HG03457 (cell line): ENCODE measurements around the gene DCHS2.
"Not testable (repeated sequence)": the region's sequence is repeated elsewhere in the genome, so short reads cannot be mapped to it uniquely, and the experiment has no call there.

Source experiments
- ATAC-seq: cut with Tn5 transposase; IDR thresholded peaks from one replicate; pipeline ENCODE4 v1.9.1; 2021; ENCODE audit warnings: moderate number of reproducible peaks; ENCODE audit not compliant: unreplicated experiment

The DCHS2 gene

DNA sequence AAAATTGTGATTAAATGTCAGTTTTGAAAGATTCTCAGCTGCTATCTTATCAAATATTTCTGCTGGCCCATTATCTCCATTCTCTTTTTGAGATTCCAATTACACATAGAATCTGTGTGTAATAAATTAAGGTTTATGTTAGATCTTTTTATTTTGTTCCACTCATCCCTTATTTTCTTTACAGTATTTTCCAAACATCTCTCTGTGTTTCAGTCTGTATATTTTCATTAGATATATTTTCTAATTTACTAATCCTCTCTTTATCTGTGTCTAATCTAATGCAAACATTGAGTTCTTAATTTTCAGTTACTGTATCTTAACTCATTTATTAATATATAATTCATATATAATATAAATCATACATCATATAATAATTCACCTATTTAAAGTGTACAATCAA, 268.7 kb downstream of the DCHS2 start:
- ATAC-seq = no peak

DNA sequence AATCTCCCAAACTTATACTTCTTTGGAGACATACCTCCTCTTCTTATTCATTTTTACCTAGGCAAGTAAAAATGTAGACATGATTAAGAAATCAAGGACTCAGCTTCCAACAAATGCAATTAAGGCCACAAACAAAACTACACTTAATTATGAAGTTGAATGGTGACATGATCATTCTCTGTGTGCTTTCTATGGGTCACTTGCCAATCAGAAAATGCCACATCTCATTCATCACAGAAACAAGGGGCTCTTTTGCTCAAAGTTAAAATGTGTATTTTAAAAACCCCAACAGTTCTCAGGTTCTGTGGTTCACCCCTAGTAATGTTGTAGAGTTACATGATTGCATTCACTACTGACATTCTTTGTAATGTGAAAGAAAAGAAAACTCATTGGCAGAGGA, 273.5 kb downstream of the DCHS2 start:
- no peak for ATAC-seq

DNA sequence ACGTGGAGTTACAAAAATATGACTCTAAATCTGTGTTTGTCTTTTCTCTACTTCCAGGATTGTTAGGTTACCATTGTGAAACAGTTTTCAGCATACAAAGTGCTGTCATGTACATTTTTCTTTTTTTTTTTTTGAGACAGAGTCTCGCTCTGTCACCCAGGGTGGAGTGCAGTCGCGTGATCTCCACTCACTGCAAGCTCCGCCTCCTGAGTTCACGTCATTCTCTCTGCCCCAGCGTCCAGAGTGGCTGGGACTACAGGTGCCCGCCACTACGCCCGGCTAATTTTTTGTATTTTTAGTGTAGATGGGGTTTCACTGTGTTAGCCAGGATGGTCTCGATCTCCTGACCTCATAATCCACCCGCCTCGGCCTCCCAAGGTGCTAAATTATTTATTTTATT, 274.2 kb downstream of the DCHS2 start:
- ATAC-seq = not testable (repeated sequence)

DNA sequence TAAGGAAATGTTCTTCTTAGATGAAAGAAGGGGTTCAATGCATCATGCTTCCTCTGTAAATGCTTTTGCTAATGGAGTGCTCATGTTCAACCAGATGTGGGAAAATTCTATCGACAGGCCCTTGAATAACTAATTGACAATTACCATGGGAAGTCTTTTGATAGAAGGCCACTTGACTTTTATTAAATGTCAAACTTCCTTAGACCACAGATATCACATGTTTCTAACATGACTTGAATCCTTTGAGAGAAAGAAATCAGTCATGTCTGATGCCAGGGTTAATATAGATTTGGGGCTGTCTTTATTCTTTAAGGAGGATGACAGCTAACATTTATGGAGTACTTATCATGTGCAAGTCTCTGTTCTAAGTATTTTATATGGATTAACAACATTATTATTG, 280.1 kb downstream of the DCHS2 start:
- ATAC-seq = no peak

DNA sequence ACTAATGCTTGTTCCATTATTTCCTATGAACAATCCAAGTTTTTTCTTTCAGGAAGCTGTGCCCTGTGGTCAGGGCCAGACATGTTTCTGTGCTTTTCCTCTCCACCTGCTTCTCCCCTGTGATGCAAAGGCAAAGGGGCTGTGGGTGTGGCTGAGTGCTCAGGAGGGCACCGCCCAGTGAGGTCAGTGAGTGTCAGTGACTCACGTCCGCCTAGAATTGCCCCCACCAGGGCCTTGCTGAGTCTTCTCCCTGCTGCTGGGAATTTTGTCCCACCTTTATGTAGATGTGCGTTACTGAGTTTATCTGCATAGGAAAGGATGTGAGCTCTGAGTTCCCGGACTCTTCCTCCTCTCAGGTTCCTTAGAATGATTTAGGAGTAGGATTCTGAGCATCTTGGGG, 283.2 kb downstream of the DCHS2 start:
- ATAC-seq = no peak

DNA sequence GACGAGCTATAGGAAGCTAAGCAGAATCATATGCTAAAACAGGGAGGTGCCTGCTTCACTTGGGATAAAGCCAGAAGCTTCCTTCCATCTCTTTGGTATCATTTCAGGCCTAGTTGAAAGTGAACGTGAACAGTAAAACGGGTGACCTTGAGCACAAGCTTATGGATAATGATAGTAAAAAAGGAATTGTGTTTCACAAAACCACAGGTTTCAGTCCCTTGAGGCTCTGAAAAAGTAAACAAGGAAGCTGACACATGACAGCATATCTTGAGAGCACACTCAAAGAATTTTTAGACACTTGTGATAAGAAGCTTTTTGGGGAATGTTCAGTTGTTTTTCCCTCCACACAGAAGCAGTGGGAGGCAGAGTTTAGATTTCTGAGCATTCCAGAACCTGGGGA, 286.1 kb downstream of the DCHS2 start:
- ATAC-seq = no peak

DNA sequence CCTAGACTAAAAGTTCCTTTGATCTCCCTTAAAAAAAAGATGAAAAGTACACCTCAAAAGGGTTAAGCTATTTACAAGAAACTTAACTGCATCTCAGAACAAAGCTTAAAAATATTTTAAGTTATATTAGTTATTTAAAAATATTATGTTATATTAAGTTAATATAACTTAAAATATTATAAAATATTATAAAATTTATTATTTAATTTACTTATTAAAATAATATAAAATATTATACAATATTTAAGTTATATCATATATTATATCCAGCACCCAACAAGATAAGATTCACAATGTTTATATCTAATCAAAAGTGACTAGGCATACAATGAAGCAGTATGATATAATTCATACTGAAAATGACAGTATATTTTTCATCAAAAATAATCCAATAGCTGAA, 296.9 kb downstream of the DCHS2 start:
- ATAC-seq = no peak

DNA sequence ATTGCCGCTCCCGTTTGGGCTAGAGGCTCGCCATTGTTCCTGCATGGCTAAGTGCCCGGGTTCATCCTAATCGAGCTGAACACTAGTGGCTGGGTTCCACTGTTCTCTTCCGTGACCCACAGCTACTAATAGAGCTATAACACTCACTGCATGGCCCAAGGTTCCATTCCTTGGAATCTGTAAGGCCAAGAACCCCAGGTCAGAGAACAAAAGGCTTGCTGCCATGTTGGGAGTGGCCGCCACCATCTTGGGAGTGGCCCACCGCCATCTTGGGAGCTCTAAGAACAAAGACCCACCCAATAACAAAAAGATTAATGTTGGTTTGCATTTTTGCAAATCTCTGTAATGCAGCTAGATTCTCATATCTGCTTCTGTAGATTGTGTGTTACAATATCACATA, 299.0 kb downstream of the DCHS2 start:
- no peak for ATAC-seq

DNA sequence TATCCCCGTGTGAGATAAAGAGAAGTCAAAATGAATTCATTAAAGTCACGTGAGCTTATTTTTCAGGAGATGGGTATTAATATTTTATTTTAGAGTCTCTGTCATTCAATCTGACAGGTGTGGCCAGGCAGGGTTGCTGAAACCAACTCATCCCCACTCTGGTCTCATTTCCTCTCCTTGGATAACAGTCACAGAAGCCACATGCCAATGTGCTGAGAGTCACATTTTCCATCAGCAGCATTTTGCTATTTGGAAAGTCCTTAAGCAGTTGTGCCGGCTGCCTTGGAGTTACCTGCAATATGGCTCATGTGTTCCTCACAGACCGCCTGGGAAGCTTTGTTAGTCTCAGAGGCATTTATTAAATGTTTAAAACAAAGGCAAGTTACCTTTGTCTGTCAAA, 302.3 kb downstream of the DCHS2 start:
- ATAC-seq = no peak

DNA sequence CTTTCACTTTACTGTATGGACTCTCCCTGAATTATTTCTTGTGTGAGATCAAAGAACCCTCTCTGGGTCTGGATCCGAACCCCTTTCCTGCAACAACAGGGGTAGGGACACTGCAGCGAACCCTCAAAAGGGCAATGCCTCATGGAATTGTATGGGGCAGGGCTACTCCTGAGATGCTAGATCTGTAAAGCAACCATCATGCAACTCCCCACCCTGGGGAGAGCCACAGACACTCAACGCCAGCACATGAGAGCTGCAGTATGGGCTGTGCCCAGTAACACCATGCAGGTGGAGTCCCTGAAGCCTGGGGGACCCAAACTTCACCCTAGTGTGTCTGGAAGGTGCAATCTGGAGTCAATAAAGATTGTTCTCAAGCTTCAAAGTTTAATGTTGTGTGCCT, 304.7 kb downstream of the DCHS2 start:
- ATAC-seq = no peak

DNA sequence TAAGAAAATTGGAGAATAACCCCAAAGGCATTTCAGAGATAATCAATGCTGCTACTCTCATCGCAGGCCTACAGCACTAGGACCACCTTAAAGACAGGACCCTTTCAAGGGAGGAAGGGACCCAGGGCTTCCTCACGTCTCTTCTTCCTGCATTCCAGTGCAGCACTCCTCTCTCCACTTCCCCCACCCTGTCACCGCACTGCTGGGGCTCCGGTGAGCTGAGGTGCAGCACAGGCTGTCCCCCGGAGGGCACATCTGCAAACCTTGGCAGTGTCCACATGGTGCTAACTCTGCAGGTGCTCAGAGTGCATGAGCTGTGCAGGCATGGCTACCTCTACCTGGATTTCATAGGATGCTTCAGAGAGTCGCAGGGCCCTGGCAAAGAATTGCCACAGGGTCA, 305.6 kb downstream of the DCHS2 start:
- no peak for ATAC-seq

DNA sequence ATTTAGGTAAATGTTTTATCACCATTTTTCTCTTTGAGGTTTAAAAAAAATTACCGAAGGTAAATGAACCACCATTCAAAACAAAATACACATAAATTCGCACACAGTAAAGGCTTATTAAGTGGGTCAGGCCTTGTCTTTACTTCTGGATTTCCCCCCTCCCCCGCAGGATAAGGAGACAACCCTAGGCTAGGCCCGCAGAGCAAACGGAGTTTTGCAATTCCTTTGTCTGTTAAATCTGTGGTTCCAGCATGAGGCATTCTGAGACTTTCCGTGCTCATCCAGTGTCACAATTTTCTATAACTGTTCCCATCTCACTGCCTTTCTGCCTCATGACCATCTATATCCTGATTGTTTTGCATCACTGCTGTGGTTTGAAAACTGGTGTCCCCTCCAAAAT, 307.4 kb downstream of the DCHS2 start:
- ATAC-seq = no peak

DNA sequence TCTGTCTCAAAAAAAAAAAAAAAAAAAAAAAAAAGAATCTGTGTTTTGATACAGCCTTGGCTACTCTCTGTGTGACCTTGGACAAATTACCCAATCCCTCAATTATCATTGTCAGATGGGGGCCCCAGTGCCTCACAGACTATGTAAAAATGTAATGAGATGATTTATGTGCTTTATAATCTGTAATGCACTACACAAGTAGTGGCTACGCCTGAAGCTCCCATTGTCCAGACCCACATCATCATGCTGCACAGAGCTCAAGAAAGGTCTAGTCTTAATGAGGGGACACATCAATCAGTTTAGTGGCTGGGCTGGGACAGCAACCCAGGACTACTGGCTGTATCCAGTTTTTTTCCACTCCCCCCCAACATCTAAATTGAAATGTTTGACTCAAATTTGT, 308.3 kb downstream of the DCHS2 start:
- no peak for ATAC-seq
